HG02973 (cell line): ENCODE data around the gene CPT1A.

ENCODE experiments used
- ATAC-seq: cut with Tn5 transposase; IDR thresholded peaks from one replicate; pipeline ENCODE4 v1.9.1; 2021; ENCODE audit warnings: moderate library complexity; ENCODE audit not compliant: unreplicated experiment

The CPT1A gene

DNA sequence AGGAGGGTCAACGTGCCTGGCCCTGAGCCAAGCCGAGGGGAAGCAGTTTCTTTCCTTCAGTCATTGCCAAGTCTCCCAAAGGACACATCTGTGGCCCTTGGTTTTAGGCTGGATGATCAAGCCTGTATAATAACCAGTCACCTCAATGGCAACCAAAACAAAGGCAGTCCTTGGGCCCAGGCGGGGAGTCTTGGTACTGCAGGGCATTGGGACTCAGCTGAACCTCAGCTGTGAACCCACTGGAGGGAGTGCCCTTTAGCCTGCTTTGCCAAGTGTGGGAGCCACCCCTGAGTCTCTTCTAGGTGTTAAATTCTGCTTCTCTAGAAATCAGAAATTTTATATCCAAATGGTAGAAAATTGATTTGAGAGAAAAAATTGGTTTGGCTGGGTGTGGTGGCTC is 36.9 kb downstream of the CPT1A start:
- no peak for ATAC-seq

- ATAC-seq: no peak
Observed at GRCh38 chr11:68803766-68804165, 38.0 kb downstream of the CPT1A start.

- ATAC-seq: no peak
Observed at GRCh38 chr11:68798221-68798813, 43.4 kb downstream of the CPT1A start.

DNA sequence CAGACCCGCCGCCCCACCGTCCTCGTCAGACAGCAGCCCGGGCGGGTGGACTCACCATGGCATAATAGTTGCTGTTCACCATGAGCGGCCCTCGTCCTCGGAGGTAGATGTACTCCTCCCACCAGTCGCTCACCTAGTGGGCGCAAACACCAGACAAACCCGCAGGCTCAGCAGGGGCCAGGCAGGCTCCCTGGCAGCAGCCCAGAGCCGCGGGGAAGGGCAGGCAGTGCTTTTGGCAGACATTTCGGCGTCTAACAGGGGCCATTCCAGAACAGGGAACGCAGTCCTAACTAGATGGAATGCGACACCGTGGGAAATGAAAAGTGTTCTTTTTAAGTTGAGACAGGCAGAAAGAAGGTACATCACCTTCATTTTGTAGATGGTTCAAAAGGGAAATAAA is 44.9 kb downstream of the CPT1A start:
- no peak for ATAC-seq

- ATAC-seq: no peak
Observed at GRCh38 chr11:68792400-68792966, 49.2 kb downstream of the CPT1A start.

- ATAC-seq: no peak
Observed at GRCh38 chr11:68784653-68785052, 57.1 kb downstream of the CPT1A start.

- ATAC-seq: no peak
Observed at GRCh38 chr11:68783216-68783821, 58.4 kb downstream of the CPT1A start.

DNA sequence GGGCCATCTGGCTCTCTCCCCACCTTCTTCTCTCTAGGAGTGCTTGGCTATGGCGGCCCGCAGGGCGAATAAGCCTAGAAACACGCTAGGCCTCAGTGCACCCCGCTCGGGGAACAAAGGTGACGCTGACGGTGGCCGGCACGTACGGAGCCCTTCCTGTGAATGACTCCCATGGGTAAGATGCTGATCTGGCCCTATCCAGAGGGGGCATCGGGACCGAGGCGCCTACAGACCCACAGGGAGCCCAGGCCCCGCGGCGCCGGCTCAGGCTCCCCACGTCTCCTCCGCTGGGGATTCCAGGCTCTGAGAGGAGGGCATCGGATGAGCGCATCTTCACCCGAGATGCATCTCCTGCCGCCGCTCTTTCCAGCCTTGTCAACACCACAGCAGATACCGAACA is 59.0 kb downstream of the CPT1A start:
- ATAC-seq: no peak

DNA sequence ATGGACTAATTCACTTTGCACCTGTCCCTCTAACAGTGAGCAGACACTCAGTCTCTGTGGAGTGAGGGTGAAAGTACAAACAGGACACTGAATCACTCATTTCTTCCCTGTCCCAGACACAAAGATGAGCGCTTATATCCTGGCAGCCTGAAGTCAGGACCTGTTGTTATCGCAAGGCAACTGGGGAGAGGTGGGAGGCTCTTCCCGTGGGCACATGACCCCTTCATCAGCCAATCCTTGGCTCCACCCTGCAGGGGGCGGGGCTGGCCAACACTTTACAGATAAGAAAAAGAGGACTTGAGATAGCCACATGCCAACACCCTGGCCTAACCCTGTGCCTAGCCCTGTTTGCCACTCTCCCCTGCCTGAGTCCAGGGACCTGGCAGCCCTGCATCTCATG is 60.9 kb downstream of the CPT1A start:
- ATAC-seq: no peak

- ATAC-seq: no peak
Observed at GRCh38 chr11:68778205-68778604, 63.5 kb downstream of the CPT1A start.

DNA sequence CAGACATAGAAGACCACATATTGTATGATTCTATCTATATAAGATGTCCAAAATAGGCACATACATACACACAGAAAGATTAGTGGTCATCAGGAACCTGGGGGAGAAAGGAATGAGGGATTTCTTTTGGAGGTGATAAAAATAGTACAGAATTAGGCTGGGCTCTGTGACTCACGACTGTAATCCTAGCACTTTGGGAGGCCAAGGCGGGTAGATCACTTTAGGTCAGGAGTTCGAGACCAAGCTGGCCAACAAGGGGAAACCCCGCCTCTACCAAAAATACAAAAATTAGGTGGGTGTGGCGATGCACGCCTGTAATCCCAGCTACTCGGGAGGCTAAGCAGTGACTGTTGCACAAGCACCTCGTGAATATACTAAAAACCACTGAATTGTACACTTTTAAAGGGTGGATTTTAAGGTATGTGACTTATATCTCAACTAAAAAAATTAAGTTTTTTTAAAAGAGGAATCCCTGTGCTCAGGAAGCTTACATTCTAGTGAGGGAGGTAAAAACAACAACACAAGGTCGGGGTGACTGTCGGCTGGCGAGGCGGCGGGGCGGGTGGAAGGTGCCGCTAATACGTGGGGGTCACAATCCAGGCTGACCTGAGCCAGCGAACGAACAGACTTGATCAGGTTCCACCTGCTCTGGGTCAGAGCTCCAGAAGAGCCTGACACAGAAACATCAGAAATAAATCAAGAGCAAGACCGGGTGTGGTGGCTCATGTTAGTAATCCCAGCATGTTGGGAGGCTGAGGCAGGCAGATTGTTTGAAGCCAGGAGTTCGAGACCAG is 65.1 kb downstream of the CPT1A start:
- no peak for ATAC-seq

DNA sequence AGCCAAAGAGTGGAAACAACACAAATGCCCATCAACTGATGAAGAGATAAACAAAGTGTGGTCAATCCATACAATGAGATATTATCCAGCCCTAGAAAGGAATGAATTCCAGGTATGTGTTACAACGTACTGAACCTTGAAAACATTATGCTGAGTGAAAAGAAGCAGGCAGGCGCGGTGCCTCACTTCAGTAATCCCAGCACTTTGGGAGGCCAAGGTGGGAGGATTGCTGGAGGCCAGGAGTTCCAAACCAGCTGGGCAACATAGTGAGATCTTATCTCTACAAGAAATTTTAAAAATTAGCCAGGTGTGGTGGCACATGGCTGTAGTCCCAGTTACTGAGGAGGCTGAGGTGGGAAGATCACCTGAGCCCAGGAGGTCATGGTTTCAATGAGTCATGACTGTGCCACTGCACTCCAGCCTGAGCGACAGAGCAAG is 65.7 kb downstream of the CPT1A start:
- ATAC-seq: no peak

GRCh38 chr11:68774194-68774585 is 67.5 kb downstream of the CPT1A start:
- ATAC-seq: no peak

GRCh38 chr11:68773521-68774193 is 68.1 kb downstream of the CPT1A start:
- no peak for ATAC-seq

GRCh38 chr11:68772936-68773335 is 68.8 kb downstream of the CPT1A start:
- ATAC-seq: no peak

- no peak for ATAC-seq
Observed at GRCh38 chr11:68770781-68771180, 70.9 kb downstream of the CPT1A start.

GRCh38 chr11:68767672-68768071 is 74.0 kb downstream of the CPT1A start:
- no peak for ATAC-seq

GRCh38 chr11:68766786-68767185 is 74.9 kb downstream of the CPT1A start:
- no peak for ATAC-seq

- no peak for ATAC-seq
Observed at GRCh38 chr11:68764746-68765145, 77.0 kb downstream of the CPT1A start.

DNA sequence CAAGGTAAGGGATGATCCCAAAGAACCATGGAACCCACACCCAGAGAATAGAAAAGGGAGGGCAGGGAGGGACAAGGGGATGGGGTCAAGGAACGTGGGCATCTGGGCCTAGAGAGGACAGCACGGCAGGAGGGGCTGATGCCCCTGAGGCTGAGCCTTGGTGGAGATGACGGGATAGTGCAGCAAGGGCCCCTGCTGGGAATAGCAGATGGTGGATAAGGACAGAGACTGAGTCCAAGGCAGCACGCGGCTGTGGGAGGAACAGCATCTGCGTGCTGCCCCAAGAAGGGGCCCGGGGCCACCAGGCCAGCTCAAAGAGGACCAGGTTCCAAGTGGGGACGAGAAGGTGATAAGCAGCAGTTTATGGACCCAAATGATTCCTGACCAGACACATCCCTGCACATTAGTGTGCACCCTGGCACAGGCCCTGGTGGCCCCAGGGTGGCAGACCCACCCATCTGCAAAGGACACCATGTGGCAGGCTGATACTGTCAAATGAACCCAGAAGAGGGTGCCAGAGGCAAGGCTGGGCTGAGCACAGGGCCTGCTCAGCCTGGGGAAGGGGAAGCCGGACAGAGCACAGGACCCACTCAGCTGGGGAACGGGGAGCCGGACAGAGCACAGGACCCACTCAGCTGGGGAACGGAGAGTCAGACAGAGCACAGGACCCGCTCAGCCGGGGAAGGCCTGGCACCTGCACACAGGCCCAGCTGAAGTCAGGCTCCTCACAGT is 77.6 kb downstream of the CPT1A start:
- no peak for ATAC-seq
